H9 (cell line): ENCODE results near the gene DAZAP1. TPM values are rescaled to one million over a fixed set of nuclear protein-coding genes. Genes with fewer than 3 reads are reported as not detected.
A peak's percentile ranks its signal among the peaks of the same experiment; 100 is the strongest.

Experiments used
- DNase-seq: peaks from one replicate; pipeline ENCODE4 v3.0.0-alpha.2; 2017
- H2AFZ ChIP-seq: one replicate; pipeline ENCODE4 v1.6.1; 2013; ENCODE audit warnings: mild to moderate bottlenecking, low read length, control low read depth, moderate library complexity
- H2AK5ac ChIP-seq: 2 replicates; pipeline ENCODE4 v1.6.1; 2013; ENCODE audit warnings: low read length, control low read depth, mixed read lengths; ENCODE audit not compliant: insufficient read length
- H2BK120ac ChIP-seq: one replicate; pipeline ENCODE4 v1.6.1; 2013; ENCODE audit warnings: low read depth, mild to moderate bottlenecking, low read length, control low read depth, inconsistent platforms; ENCODE audit not compliant: poor library complexity, severe bottlenecking
- H2BK12ac ChIP-seq: 2 replicates; pipeline ENCODE4 v1.6.1; 2013; ENCODE audit warnings: low read length, control low read depth, mixed read lengths, low read depth; ENCODE audit not compliant: insufficient read length
- H2BK15ac ChIP-seq: 2 replicates; pipeline ENCODE4 v1.6.1; 2013; ENCODE audit warnings: low read depth, low read length, control low read depth
- H2BK20ac ChIP-seq: one replicate; pipeline ENCODE4 v1.6.1; 2013; ENCODE audit warnings: low read depth, mild to moderate bottlenecking, low read length, control low read depth, inconsistent platforms; ENCODE audit not compliant: poor library complexity, severe bottlenecking
- H2BK5ac ChIP-seq: 2 replicates; pipeline ENCODE4 v1.6.1; 2013; ENCODE audit warnings: low read length, control low read depth, mixed read lengths; ENCODE audit not compliant: insufficient read length
- H3K14ac ChIP-seq: 2 replicates; pipeline ENCODE4 v1.6.1; 2013; ENCODE audit warnings: low read length, control low read depth; ENCODE audit not compliant: insufficient read depth
- H3K18ac ChIP-seq: 2 replicates; pipeline ENCODE4 v1.6.1; 2013; ENCODE audit warnings: low read depth, mild to moderate bottlenecking, mixed read lengths, low read length, control low read depth; ENCODE audit not compliant: insufficient read length
- H3K23ac ChIP-seq: 2 replicates; pipeline ENCODE4 v1.6.1; 2013; ENCODE audit warnings: low read length, control low read depth, mixed read lengths, low read depth; ENCODE audit not compliant: insufficient read length
- H3K23me2 ChIP-seq: 2 replicates; pipeline ENCODE4 v1.6.1; 2013; ENCODE audit warnings: low read depth, mild to moderate bottlenecking, mixed read lengths, low read length, control low read depth; ENCODE audit not compliant: insufficient read length, poor library complexity, severe bottlenecking
- H3K27ac ChIP-seq: 2 replicates; pipeline ENCODE4 v1.5.1; 2013; ENCODE audit warnings: low read length, control low read depth, mixed read lengths, low read depth; ENCODE audit not compliant: insufficient read length
- H3K27me3 ChIP-seq: 2 replicates; pipeline ENCODE4 v1.6.1; 2013; ENCODE audit warnings: low read length, control low read depth, inconsistent platforms; ENCODE audit not compliant: insufficient read depth
- H3K4ac ChIP-seq: 2 replicates; pipeline ENCODE4 v1.6.1; 2013; ENCODE audit warnings: low read depth, mild to moderate bottlenecking, control low read depth, inconsistent platforms, low read length, moderate library complexity
- H3K4me1 ChIP-seq: 2 replicates; pipeline ENCODE4 v1.6.1; 2013; ENCODE audit warnings: low read length, control low read depth, inconsistent platforms; ENCODE audit not compliant: insufficient read depth
- H3K4me2 ChIP-seq: 2 replicates; pipeline ENCODE4 v1.6.1; 2013; ENCODE audit warnings: low read length, control low read depth, mixed read lengths; ENCODE audit not compliant: insufficient read length, insufficient read depth
- H3K56ac ChIP-seq: 2 replicates; pipeline ENCODE4 v1.6.1; 2013; ENCODE audit warnings: low read depth, mild to moderate bottlenecking, mixed read lengths, low read length, control low read depth; ENCODE audit not compliant: insufficient read length
- H3K79me1 ChIP-seq: 2 replicates; pipeline ENCODE4 v1.6.1; 2013; ENCODE audit warnings: low read depth, mild to moderate bottlenecking, moderate library complexity, low read length, control low read depth, inconsistent platforms; ENCODE audit not compliant: insufficient read depth, poor library complexity, severe bottlenecking
- H3K79me2 ChIP-seq: 2 replicates; pipeline ENCODE4 v1.6.1; 2013; ENCODE audit warnings: low read length, control low read depth, inconsistent platforms; ENCODE audit not compliant: insufficient read depth
- H3K9ac ChIP-seq: 2 replicates; pipeline ENCODE4 v1.6.1; 2013; ENCODE audit warnings: low read length, control low read depth, mixed read lengths; ENCODE audit not compliant: insufficient read length; ENCODE audit errors: extremely low read depth
- H3K9me3 ChIP-seq: one replicate; pipeline ENCODE4 v1.6.1; 2013; ENCODE audit warnings: low read depth, low read length, inconsistent platforms; ENCODE audit not compliant: control insufficient read depth
- H3T11ph ChIP-seq: one replicate; pipeline ENCODE4 v1.6.1; 2013; ENCODE audit warnings: mild to moderate bottlenecking, low read length, control low read depth, inconsistent platforms
- H4K20me1 ChIP-seq: one replicate; pipeline ENCODE4 v1.6.1; 2013; ENCODE audit not compliant: control insufficient read depth, insufficient read length, insufficient read depth
- H4K5ac ChIP-seq: 2 replicates; pipeline ENCODE4 v1.6.1; 2013; ENCODE audit warnings: low read depth, mild to moderate bottlenecking, mixed read lengths, low read length, control low read depth; ENCODE audit not compliant: insufficient read length
- H4K8ac ChIP-seq: replicated peaks from 2 replicates; pipeline ENCODE4 v1.6.1; 2013; ENCODE audit warnings: low read length, control low read depth, mixed read lengths, low read depth; ENCODE audit not compliant: insufficient read length
- H4K91ac ChIP-seq: 2 replicates; pipeline ENCODE4 v1.6.1; 2013; ENCODE audit warnings: low read depth, mild to moderate bottlenecking, moderate library complexity, mixed read lengths, low read length, control low read depth; ENCODE audit not compliant: insufficient read length
- H3K27ac Mint-ChIP-seq, 3 experiments: 2 replicates in 2 of 3; 3 replicates in 1 of 3; pipeline ENCODE4 v1.8.0; 2020 to 2021; ENCODE audit warnings: mixed read lengths in 3 of 3, mild to moderate bottlenecking in 1 of 3, moderate library complexity in 1 of 3
- H3K27me3 Mint-ChIP-seq: 2 replicates; pipeline ENCODE4 v1.8.0; 2021; ENCODE audit warnings: low read depth, mild to moderate bottlenecking, moderate library complexity, mixed read lengths
- H3K36me3 Mint-ChIP-seq, 3 experiments: 2 replicates in 2 of 3; 3 replicates in 1 of 3; pipeline ENCODE4 v1.8.0; 2020 to 2021; ENCODE audit warnings: low read depth in 3 of 3, mixed read lengths in 3 of 3; ENCODE audit not compliant: insufficient read depth in 1 of 3
- H3K4me1 Mint-ChIP-seq, 2 experiments: 2 replicates each; pipeline ENCODE4 v1.8.0; 2020; ENCODE audit warnings: mixed read lengths in 2 of 2
- H3K4me3 Mint-ChIP-seq, 2 experiments: 2 replicates in 1 of 2; 3 replicates in 1 of 2; pipeline ENCODE4 v1.8.0; 2020 to 2021; ENCODE audit warnings: mild to moderate bottlenecking in 2 of 2, mixed read lengths in 2 of 2, moderate library complexity in 1 of 2
- H3K9me3 Mint-ChIP-seq, 2 experiments: 2 replicates in 1 of 2; 3 replicates in 1 of 2; pipeline ENCODE4 v1.8.0; 2020; ENCODE audit warnings: mild to moderate bottlenecking in 2 of 2, mixed read lengths in 2 of 2, moderate library complexity in 1 of 2
- CTCF ChIP-seq: fragments of 200-600 bp; sonication (generic); conservative IDR thresholded peaks from 3 replicates; pipeline ENCODE4 v1.8.0; 2021; ENCODE audit warnings: antibody characterized with exemption, mild to moderate bottlenecking
- WGBS: extraction: QIAGEN DNeasy Blood & Tissue Kit; methylation state at CpG from one replicate; pipeline ENCODE4 v1.1.7; 2013; ENCODE audit warnings: missing lambda C conversion rate, low lambda C conversion rate, mixed read lengths; ENCODE audit not compliant: insufficient read length; ENCODE audit errors: extremely low coverage; 5-methylcytosine and 5-hydroxymethylcytosine counted together
- total RNA-seq: library from RNA; stranded (reverse); gene quantifications from 2 replicates; pipeline ENCODE4 v1.2.1, GENCODE V29; 2021

DAZAP1 gene
- total RNA-seq, 1 experiment from 2014 or later: 265 TPM

DNA sequence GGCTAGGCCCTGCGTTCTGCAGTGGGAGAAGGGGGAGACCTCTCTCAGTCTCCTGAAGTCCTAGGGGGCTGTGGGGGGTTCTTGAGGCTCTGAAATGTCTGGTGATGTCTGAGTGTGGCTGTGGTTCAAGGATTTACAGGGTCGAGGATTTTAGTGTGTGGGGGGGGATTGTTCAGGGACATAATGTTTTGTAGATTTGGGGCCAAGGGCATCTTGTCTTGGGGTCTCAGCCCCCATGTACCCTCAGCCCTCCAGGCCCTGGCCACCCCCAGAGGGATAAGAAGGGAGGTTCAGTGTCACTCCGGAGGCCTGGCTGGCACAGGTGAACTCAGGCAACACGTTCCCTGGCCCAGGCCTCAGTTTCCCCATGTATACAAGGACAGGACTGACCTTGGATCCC, 40.1 kb downstream of the DAZAP1 start:
- no peaks in the 10 kb centered on the region; the same call in 1 of the 2 replicates for H3K4me1 ChIP-seq
- H4K8ac ChIP-seq: no peak overlapping the region
- H2AFZ ChIP-seq: no peak overlapping the region
- no peak overlapping the region for H3K23ac ChIP-seq
- H3K23me2 ChIP-seq: peaks cover 9% of the 10 kb centered on the region
- no CpG with 5 or more reads among the region's 4 CpGs for WGBS
- Mint-ChIP-seq H3K36me3 (peaks cover 0 to 8% (median 4%) of the 10 kb centered on the region in 3 experiments; a peak in 5 of 7 replicates), H3K4me3 (peak overlapping the region in 1 of 2 experiments; percentile 69; a peak in 2 of 5 replicates), H3K9me3 (no peaks in the 10 kb centered on the region; a peak in 1 of 5 replicates), H3K4me1 (peaks cover 10 to 37% of the 10 kb centered on the region in 2 experiments), H3K27me3 (peaks cover 74% of the 10 kb centered on the region), H3K27ac (no peak overlapping the region)
- no peaks in the 10 kb centered on the region for H3K79me2 ChIP-seq
- H3K4me2 ChIP-seq: no peak overlapping the region
- no peak overlapping the region for H2BK15ac ChIP-seq
- H3K9me3 ChIP-seq: no peaks in the 10 kb centered on the region
- no peak overlapping the region for H3K9ac ChIP-seq
- H3K27me3 ChIP-seq: peaks cover 24% of the 10 kb centered on the region; the same call in 1 of the 2 replicates
- H3K4ac ChIP-seq: no peak overlapping the region
- H3T11ph ChIP-seq: no peak overlapping the region
- H2BK5ac ChIP-seq: no peak overlapping the region
- no peak for DNase-seq
- no peaks in the 10 kb centered on the region for H4K20me1 ChIP-seq
- no peak overlapping the region for H3K18ac ChIP-seq
- no peak overlapping the region for H3K27ac ChIP-seq
- H2BK120ac ChIP-seq: no peak overlapping the region
- no peak overlapping the region for H3K14ac ChIP-seq
- H2BK12ac ChIP-seq: no peak overlapping the region
- H3K79me1 ChIP-seq: no peaks in the 10 kb centered on the region
- no peak overlapping the region for H2AK5ac ChIP-seq
- H3K56ac ChIP-seq: no peak overlapping the region
- H2BK20ac ChIP-seq: no peak overlapping the region
- no peak for TF ChIP-seq CTCF
- H4K5ac ChIP-seq: no peak overlapping the region
- no peak overlapping the region for H4K91ac ChIP-seq
